ENCODE measurements around the gene PIGT. TPM values are rescaled to one million over a fixed set of nuclear protein-coding genes. Genes with fewer than 3 reads are reported as not detected.
"Not testable (repeated sequence)": the region's sequence is repeated elsewhere in the genome, so short reads cannot be mapped to it uniquely, and the experiment has no call there.

Gene PIGT
- total and polyA plus RNA-seq, 10 of the 15 experiments (the other 5 are each of a cell fraction or from before 2014, with no cell fraction given), result 18.6 to 66.0 (median 35.3) TPM

GRCh38 chr20:45470262-45470931 is 54.5 kb downstream of the PIGT start (continued):
- no peak for TF ChIP-seq ZNF592 (IDR thresholded peaks at IDR 0.05)
- TF ChIP-seq SP1 (IDR thresholded peaks at IDR 0.05; ENCODE audit: low read depth, low read length), result no peak
- TF ChIP-seq HDAC2 (IDR thresholded peaks at IDR 0.05), result no peak
- TF ChIP-seq IKZF1 (conservative IDR thresholded peaks at IDR 0.05), result peak; percentile 59

DNA sequence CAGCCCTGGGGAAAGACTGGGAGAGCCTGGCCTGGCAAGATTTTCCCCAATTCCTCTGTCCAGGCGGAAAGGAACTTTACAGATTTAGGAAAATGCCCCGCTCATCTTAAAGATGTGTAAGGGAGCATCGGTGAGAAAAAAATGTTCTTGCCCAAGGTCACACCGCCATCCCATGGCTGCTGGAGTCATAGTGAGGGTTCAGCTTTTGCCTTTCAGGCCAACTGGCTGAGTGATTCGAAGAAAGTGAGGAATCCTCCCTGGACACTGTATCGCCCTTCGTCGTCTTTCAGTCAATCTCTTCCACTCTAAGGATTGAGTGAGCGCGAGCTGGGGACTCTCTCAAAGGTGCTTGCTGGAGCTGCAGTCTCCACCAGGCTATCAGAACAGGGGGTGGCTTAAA is 55.0 kb downstream of the PIGT start:
- no peaks in the 10 kb centered on the region for H3K9me3 ChIP-seq (replicated peaks; ENCODE audit: control insufficient read depth, insufficient read depth, low read length)
- RAD21 ChIA-PET (ENCODE audit: unreplicated experiment), result no interaction called here
- ATAC-seq, result peak; percentile 45
- in situ Hi-C loops (cut with MboI) (no loop called here), intact Hi-C loops (cut with micrococcal nuclease; ENCODE audit: unreplicated experiment) (no loop called here)
- POLR2A ChIA-PET, result no interaction called here
- no peaks in the 10 kb centered on the region for H3K79me2 ChIP-seq (ENCODE audit: control insufficient read depth, insufficient read depth, low read length)
- no peak overlapping the region; the same call in 1 of the 2 replicates for H3K4me2 ChIP-seq (ENCODE audit: control insufficient read depth, insufficient read depth)
- H3K36me3 ChIP-seq (ENCODE audit: control insufficient read depth in 2 of 2, insufficient read depth in 2 of 2, low read length in 1 of 2), result no peaks in the 10 kb centered on the region
- CTCF ChIA-PET, result no interaction called here
- TF ChIP-seq, protein P1, sequence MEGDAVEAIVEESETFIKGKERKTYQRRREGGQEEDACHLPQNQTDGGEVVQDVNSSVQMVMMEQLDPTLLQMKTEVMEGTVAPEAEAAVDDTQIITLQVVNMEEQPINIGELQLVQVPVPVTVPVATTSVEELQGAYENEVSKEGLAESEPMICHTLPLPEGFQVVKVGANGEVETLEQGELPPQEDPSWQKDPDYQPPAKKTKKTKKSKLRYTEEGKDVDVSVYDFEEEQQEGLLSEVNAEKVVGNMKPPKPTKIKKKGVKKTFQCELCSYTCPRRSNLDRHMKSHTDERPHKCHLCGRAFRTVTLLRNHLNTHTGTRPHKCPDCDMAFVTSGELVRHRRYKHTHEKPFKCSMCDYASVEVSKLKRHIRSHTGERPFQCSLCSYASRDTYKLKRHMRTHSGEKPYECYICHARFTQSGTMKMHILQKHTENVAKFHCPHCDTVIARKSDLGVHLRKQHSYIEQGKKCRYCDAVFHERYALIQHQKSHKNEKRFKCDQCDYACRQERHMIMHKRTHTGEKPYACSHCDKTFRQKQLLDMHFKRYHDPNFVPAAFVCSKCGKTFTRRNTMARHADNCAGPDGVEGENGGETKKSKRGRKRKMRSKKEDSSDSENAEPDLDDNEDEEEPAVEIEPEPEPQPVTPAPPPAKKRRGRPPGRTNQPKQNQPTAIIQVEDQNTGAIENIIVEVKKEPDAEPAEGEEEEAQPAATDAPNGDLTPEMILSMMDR (IDR thresholded peaks at IDR 0.05 in 2 of 3, conservative IDR thresholded peaks at IDR 0.05 in 1 of 3; ENCODE audit: control insufficient read depth in 2 of 3, extremely low read depth in 1 of 3, insufficient read depth in 1 of 3, low read depth in 3 of 3, low read length in 3 of 3), result peak in 2 of 3 experiments; percentile 10 to 17; a peak in 2 of 6 replicates
- TF ChIP-seq CREB1 (IDR thresholded peaks at IDR 0.05; ENCODE audit: low read depth), result no peak
- BruUV-seq (replicated peaks), result no TSS peak
- H3K27me3 ChIP-seq (replicated peaks in 1 of 2; ENCODE audit: control insufficient read depth in 2 of 2, insufficient read depth in 2 of 2, low read length in 1 of 2), result peaks cover 7 to 25% of the 10 kb centered on the region in 2 experiments
- WGBS (ENCODE audit: insufficient coverage, insufficient replicate concordance, low lambda C conversion rate, missing lambda C conversion rate), result 55% methylated on average over 10 of the region's 10 CpGs
- no peak overlapping the region for H3K9ac ChIP-seq (ENCODE audit: control insufficient read depth, insufficient read depth, low read length)
- FAIRE-seq, result no peak
- no peak overlapping the region for H3K27ac ChIP-seq (ENCODE audit: control insufficient read depth, insufficient read depth)
- SMC1A ChIA-PET (ENCODE audit: uncharacterized antibody, unreplicated experiment), result no interaction called here
- H3K4me1 ChIP-seq (ENCODE audit: control insufficient read depth, insufficient read depth, low read length), result peaks cover 7% of the 10 kb centered on the region
- no peak overlapping the region for H3K4me3 ChIP-seq
- H2AFZ ChIP-seq (ENCODE audit: control insufficient read depth, low read depth, low read length), result no peak overlapping the region
- no peak for DNase-seq (ENCODE audit: low read depth, low spot score)
- no peaks in the 10 kb centered on the region for H4K20me1 ChIP-seq (ENCODE audit: control insufficient read depth, insufficient read depth)

DNA sequence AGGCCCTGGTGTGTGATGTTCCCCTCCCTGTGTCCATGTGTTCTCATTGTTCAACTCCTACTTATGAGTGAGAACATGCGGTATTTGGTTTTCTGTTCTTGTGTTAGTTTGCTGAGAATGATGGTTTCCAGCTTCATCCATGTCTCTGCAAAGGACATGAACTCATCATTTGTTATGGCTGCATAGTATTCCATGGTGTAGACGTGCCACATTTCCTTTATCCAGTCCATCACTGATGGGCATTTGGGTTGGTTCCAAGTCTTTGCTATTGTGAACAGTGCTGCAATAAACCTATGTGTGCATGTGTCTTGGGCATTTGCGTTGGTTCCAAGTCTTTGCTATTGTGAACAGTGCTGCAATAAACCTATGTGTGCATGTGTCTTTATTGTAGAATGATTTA is 56.3 kb downstream of the PIGT start:
- H3K4me3 ChIP-seq; H2AFZ ChIP-seq (ENCODE audit: control insufficient read depth, low read depth, low read length); in situ Hi-C loops (cut with MboI); H3K4me2 ChIP-seq (ENCODE audit: control insufficient read depth, insufficient read depth); H4K20me1 ChIP-seq (ENCODE audit: control insufficient read depth, insufficient read depth); intact Hi-C loops (cut with micrococcal nuclease; ENCODE audit: unreplicated experiment); SMC1A ChIA-PET (ENCODE audit: uncharacterized antibody, unreplicated experiment); ATAC-seq; DNase-seq (ENCODE audit: low read depth, low spot score); H3K27ac ChIP-seq (ENCODE audit: control insufficient read depth, insufficient read depth); CTCF ChIA-PET; FAIRE-seq; H3K79me2 ChIP-seq (ENCODE audit: control insufficient read depth, insufficient read depth, low read length); H3K9ac ChIP-seq (ENCODE audit: control insufficient read depth, insufficient read depth, low read length); H3K4me1 ChIP-seq (ENCODE audit: control insufficient read depth, insufficient read depth, low read length); POLR2A ChIA-PET; H3K36me3 ChIP-seq (ENCODE audit: control insufficient read depth in 2 of 2, insufficient read depth in 2 of 2, low read length in 1 of 2); BruUV-seq (replicated peaks); RAD21 ChIA-PET (ENCODE audit: unreplicated experiment); H3K9me3 ChIP-seq (replicated peaks; ENCODE audit: control insufficient read depth, insufficient read depth, low read length): not testable (repeated sequence)
- 73% methylated on average over 3 of the region's 3 CpGs for WGBS (ENCODE audit: insufficient coverage, insufficient replicate concordance, low lambda C conversion rate, missing lambda C conversion rate)
- peaks cover 7 to 23% of the 10 kb centered on the region in 2 experiments for H3K27me3 ChIP-seq (replicated peaks in 1 of 2; ENCODE audit: control insufficient read depth in 2 of 2, insufficient read depth in 2 of 2, low read length in 1 of 2)
